ENCODE results near the gene CACNG3. TPM values are rescaled to one million over a fixed set of nuclear protein-coding genes. Genes with fewer than 3 reads are reported as not detected.

CACNG3 gene
- total RNA-seq, 1 donor, result not detected

DNA sequence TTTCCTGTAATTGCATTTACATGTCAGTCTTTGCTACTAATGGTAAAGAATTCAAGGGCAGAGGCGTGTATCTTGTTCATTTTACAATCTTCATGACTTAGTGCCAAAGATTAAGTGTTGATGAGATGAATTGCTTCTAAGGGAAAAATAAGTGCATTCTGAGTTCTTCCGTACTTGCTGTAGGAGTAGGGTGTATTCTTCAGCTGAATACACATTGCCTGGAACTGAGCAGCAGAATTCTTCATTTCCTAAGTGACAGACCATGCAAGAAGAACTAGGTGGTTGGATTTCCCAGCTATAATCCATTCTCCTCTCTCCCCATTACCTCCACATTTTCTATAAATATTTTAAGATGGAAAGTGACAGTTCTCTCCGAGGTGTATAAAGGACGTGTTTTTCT lies 104.8 kb downstream of the CACNG3 start:
- TF ChIP-seq, protein P1, sequence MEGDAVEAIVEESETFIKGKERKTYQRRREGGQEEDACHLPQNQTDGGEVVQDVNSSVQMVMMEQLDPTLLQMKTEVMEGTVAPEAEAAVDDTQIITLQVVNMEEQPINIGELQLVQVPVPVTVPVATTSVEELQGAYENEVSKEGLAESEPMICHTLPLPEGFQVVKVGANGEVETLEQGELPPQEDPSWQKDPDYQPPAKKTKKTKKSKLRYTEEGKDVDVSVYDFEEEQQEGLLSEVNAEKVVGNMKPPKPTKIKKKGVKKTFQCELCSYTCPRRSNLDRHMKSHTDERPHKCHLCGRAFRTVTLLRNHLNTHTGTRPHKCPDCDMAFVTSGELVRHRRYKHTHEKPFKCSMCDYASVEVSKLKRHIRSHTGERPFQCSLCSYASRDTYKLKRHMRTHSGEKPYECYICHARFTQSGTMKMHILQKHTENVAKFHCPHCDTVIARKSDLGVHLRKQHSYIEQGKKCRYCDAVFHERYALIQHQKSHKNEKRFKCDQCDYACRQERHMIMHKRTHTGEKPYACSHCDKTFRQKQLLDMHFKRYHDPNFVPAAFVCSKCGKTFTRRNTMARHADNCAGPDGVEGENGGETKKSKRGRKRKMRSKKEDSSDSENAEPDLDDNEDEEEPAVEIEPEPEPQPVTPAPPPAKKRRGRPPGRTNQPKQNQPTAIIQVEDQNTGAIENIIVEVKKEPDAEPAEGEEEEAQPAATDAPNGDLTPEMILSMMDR (IDR thresholded peaks at IDR 0.05; ENCODE audit: insufficient read depth, low read depth, low read length), result no peak
- H3K4me3 ChIP-seq (ENCODE audit: low read depth, low read length), result no peak overlapping the region
- DNase-seq (ENCODE audit: low read depth), result no peak

DNA sequence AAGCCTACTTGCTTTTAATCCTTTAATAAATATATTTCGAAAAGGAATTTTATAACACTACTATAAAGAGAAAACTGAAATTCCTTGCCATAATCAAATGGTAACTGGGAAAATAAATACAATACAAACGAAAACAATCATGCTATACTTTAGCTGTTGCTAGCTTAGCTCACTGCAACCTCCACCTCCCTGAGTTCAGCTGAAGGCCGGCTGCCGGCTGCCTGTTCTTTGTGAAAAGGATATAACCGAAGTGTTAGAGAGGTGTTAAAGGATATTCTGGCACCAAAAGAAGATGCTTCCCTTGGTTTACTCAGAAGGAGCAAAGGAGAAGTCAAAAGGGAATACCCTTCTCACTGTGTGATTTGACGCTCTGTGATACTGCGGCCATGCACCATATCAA lies 108.5 kb downstream of the CACNG3 start:
- no peak overlapping the region for H3K4me3 ChIP-seq (ENCODE audit: low read depth, low read length)
- no peak for DNase-seq (ENCODE audit: low read depth)
- TF ChIP-seq, protein P1 (IDR thresholded peaks at IDR 0.05; ENCODE audit: insufficient read depth, low read depth, low read length), result no peak

DNA sequence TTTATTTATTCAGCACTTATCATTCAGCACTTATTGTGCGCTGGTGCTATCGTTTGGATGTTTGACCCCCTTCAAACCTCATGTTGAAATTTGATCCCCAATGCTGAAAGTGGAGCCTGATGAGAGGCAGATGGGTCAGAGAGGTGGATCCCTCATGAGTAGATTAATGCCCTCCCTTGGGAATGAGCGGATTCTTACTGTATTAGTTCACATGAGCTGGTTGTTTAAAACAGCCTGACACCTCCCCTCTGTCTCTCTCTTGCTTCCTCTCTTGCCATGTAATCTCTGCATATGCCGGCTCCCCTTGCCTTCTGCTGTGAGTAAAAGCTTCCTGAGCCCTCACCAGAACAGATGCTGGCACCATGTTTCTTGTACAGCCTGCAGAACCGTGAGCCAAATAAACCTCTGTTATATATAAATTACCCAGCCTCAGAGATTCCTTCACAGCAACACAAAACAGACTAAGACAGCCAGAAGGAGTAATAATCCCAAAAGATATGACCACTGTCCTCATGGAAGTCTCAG lies 111.1 kb downstream of the CACNG3 start:
- no peak for DNase-seq (ENCODE audit: low read depth)

DNA sequence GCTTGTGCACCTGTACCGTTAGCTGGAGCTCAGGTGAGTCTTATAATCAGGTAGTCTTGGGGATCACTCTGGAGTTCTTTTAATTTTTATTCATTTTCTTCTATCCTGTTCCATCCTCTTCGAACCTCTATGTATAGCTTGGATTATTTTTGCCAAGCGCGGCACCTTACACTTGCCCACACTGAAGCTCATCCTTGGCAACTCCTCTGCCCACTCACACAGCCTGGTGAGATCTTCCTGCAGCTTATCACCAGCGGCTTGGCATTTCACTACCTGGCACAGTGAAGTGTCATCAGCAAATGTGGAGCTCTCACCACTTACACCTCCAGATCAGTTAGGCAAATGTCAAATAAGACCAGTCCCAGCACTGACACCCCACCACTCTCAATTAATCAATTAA lies 116.7 kb downstream of the CACNG3 start:
- TF ChIP-seq, protein P1 (IDR thresholded peaks at IDR 0.05; ENCODE audit: insufficient read depth, low read depth, low read length), result no peak
- H3K4me3 ChIP-seq (ENCODE audit: low read depth, low read length), result no peak overlapping the region
- DNase-seq (ENCODE audit: low read depth), result no peak

More for the DNA sequence above, 111.1 kb downstream of the CACNG3 start:
- TF ChIP-seq, protein P1 (IDR thresholded peaks at IDR 0.05; ENCODE audit: insufficient read depth, low read depth, low read length), result no peak
- no peak overlapping the region for H3K4me3 ChIP-seq (ENCODE audit: low read depth, low read length)

DNA sequence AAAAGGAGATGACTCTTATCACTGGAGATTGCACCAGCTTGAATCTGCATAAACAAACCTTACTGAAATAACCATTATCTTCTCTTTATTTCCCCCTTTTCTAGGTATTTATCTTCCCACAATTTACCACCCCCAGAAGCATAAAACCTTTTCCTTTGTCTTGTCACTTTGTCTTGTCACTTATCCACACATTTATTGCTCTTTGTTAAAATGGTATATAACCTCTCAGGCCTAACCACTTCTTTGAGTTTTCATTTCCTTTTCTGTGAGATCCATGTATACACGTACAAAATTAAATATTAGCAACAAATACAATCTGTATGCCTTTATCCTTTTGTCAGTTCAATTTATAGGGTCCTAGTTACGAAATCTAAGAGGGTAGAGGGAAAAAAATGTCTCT lies 122.9 kb downstream of the CACNG3 start:
- TF ChIP-seq, protein P1 (IDR thresholded peaks at IDR 0.05; ENCODE audit: insufficient read depth, low read depth, low read length), result no peak
- no peak for DNase-seq (ENCODE audit: low read depth)
- no peak overlapping the region for H3K4me3 ChIP-seq (ENCODE audit: low read depth, low read length)

DNA sequence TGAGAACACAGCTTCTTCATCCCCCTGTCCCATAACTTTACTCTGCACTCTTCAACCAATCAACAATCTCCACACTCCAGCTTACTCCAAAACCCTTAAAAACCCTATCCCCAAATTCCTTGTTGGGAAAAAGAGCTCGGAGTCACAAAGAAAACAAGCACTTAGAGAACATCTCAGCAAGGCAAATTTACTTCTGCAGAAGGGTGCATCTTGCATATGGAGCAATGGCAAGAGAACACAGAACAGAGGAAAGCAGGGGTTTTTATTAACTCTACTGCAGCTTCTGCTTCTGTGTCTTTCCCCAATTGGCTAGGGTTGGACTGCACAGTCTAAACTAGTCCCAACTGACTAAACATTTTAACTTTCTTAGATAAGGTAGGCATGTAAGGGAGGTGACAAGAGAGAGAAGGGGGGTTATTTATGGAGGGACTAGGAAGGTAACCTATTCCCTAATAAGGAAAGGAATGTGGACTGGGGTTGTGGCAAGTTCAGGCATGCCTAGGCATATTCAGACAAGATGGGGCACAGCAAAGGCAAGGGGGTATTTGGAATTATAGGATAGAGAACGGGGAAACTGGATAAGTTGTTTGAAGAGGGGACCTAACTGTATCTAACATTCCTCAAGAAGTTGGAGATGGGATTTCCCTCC lies 125.5 kb downstream of the CACNG3 start:
- H3K4me3 ChIP-seq (ENCODE audit: low read depth, low read length), result no peak overlapping the region
- TF ChIP-seq, protein P1 (IDR thresholded peaks at IDR 0.05; ENCODE audit: insufficient read depth, low read depth, low read length), result no peak
- DNase-seq (ENCODE audit: low read depth), result no peak
